Tibial artery (tissue), 4 donors: Measurements from ENCODE around the gene SPHK2.

Source experiments
- DNase-seq, 2 donors: peaks; one replicate each; pipeline ENCODE4 v3.0.0-alpha.2; 2019
- H3K27ac ChIP-seq, 2 donors: fragments of 200-600 bp; sonication (generic) in 1 of 2; 1 replicate in 1 of 2; 2 replicates in 1 of 2; pipeline ENCODE4 v1.5.1; 2018 to 2019; ENCODE audit warnings: mild to moderate bottlenecking in 1 of 2
- H3K27me3 ChIP-seq, 2 donors: fragments of 200-600 bp; sonication (generic) in 1 of 2; one replicate each; pipeline versions ENCODE4 v1.5.1 to v1.6.0; 2016 to 2019
- H3K36me3 ChIP-seq, 3 donors: fragments of 200-600 bp; sonication (generic) in 2 of 3; one replicate each; pipeline ENCODE4 v1.5.1; 2016 to 2019; ENCODE audit warnings: mild to moderate bottlenecking in 2 of 3
- H3K4me1 ChIP-seq, 4 donors: fragments of 200-600 bp; sonication (generic) in 2 of 4; 1 replicate in 3 of 4; 2 replicates in 1 of 4; pipeline ENCODE4 v1.5.1; 2016 to 2019
- H3K4me3 ChIP-seq, 2 donors: fragments of 200-600 bp; sonication (generic) in 1 of 2; 1 replicate in 1 of 2; 2 replicates in 1 of 2; pipeline ENCODE4 v1.5.1; 2018 to 2019; ENCODE audit warnings: mild to moderate bottlenecking in 2 of 2
- H3K9me3 ChIP-seq, 3 donors: fragments of 200-600 bp; sonication (generic) in 1 of 3; one replicate each; pipeline ENCODE4 v1.5.1; 2016 to 2019
- CTCF ChIP-seq, 2 experiments: fragments of 200-600 bp in 1 of 2; fragments of 450-650 bp in 1 of 2; IDR thresholded peaks; one replicate each; pipeline ENCODE4 v1.5.1; 2017 to 2019; ENCODE audit warnings: antibody characterized with exemption in 2 of 2, mild to moderate bottlenecking in 1 of 2, moderate library complexity in 1 of 2
- intact Hi-C: fragments of 100-400 bp; cut with DNase I; formaldehyde crosslinking; loops from one replicate; pipeline ENCODE4 v1.15.0; 2023; ENCODE audit warnings: low total_unique reads

SPHK2 gene

GRCh38 chr19:48627865-48628314, 8.6 kb downstream of the SPHK2 start:
- no peak overlapping the region for H3K27ac ChIP-seq
- no peak for DNase-seq
- peaks cover 0 to 69% (median 7%) of the 10 kb centered on the region in 3 donors for H3K36me3 ChIP-seq
- intact Hi-C loops, result no loop called here
- peaks cover 0 to 46% (median 31%) of the 10 kb centered on the region in 4 donors for H3K4me1 ChIP-seq
- H3K9me3 ChIP-seq, result no peaks in the 10 kb centered on the region
- no peak for TF ChIP-seq CTCF (IDR thresholded peaks at IDR 0.05)
- no peaks in the 10 kb centered on the region for H3K27me3 ChIP-seq
- no peak overlapping the region for H3K4me3 ChIP-seq

- Histone ChIP-seq H3K4me1 (peaks cover 0 to 48% (median 31%) of the 10 kb centered on the region in 4 donors), H3K4me3 (no peak overlapping the region), H3K27ac (no peak overlapping the region), H3K27me3 (no peaks in the 10 kb centered on the region), H3K36me3 (peaks cover 0 to 69% (median 7%) of the 10 kb centered on the region in 3 donors), H3K9me3 (no peaks in the 10 kb centered on the region)
- peak in 1 of 2 donors; percentile 74 for DNase-seq
- intact Hi-C loops, result no loop called here
- TF ChIP-seq CTCF (IDR thresholded peaks at IDR 0.05), result no peak
Measured at GRCh38 chr19:48628486-48629296, 9.4 kb downstream of the SPHK2 start.

GRCh38 chr19:48629297-48629598, 9.9 kb downstream of the SPHK2 start:
- Histone ChIP-seq H3K27ac (peak overlapping the region in 1 of 2 donors; percentile 5), H3K9me3 (no peaks in the 10 kb centered on the region), H3K27me3 (no peaks in the 10 kb centered on the region), H3K4me1 (peaks cover 0 to 50% (median 35%) of the 10 kb centered on the region in 4 donors), H3K36me3 (peaks cover 0 to 69% (median 7%) of the 10 kb centered on the region in 3 donors), H3K4me3 (no peak overlapping the region)
- intact Hi-C loops, result no loop called here
- peak in 1 of 2 donors; percentile 68 for DNase-seq
- no peak for TF ChIP-seq CTCF (IDR thresholded peaks at IDR 0.05)

- Histone ChIP-seq H3K4me1 (peaks cover 0 to 48% (median 34%) of the 10 kb centered on the region in 4 donors), H3K27me3 (no peaks in the 10 kb centered on the region), H3K36me3 (peaks cover 0 to 69% (median 7%) of the 10 kb centered on the region in 3 donors), H3K4me3 (no peak overlapping the region), H3K27ac (peak overlapping the region; percentile 5 to 35), H3K9me3 (no peaks in the 10 kb centered on the region)
- peak in 1 of 2 donors; percentile 77 for DNase-seq
- TF ChIP-seq CTCF (IDR thresholded peaks at IDR 0.05), result no peak
- intact Hi-C loops, result no loop called here
Measured at GRCh38 chr19:48629599-48630295, 10.4 kb downstream of the SPHK2 start.

- TF ChIP-seq CTCF (IDR thresholded peaks at IDR 0.05), result no peak
- peak; percentile 74 to 81 for DNase-seq
- peaks cover 0 to 69% (median 7%) of the 10 kb centered on the region in 3 donors for H3K36me3 ChIP-seq
- H3K4me3 ChIP-seq, result no peak overlapping the region
- intact Hi-C loops, result no loop called here
- peaks cover 0 to 46% (median 33%) of the 10 kb centered on the region in 4 donors for H3K4me1 ChIP-seq
- H3K27me3 ChIP-seq, result no peaks in the 10 kb centered on the region
- H3K9me3 ChIP-seq, result no peaks in the 10 kb centered on the region
- peak overlapping the region; percentile 5 to 35 for H3K27ac ChIP-seq
Measured at GRCh38 chr19:48630296-48631063, 11.2 kb downstream of the SPHK2 start.
